Cardiac fibroblast (primary cell): ENCODE data around the gene SBNO2.
"Not testable (repeated sequence)": the region's sequence is repeated elsewhere in the genome, so short reads cannot be mapped to it uniquely, and the experiment has no call there.

Experiments
- DNase-seq, 2 donors: peaks; one replicate each; pipeline versions ENCODE4 v3.0.0 to v3.0.0-alpha.2; 2010; ENCODE audit warnings: low read depth in 2 of 2
- H3K4me3 ChIP-seq, 2 donors: replicated peaks in 1 of 2; 1 replicate in 1 of 2; 2 replicates in 1 of 2; pipeline ENCODE4 v1.5.1; 2011; ENCODE audit warnings: low read depth in 2 of 2, low read length in 2 of 2, mild to moderate bottlenecking in 2 of 2, moderate library complexity in 1 of 2
- CTCF ChIP-seq: IDR thresholded peaks from one replicate; pipeline ENCODE4 v1.5.1; 2011; ENCODE audit warnings: low read depth, mild to moderate bottlenecking, low read length, inconsistent platforms

SBNO2 gene

GRCh38 chr19:1214299-1214861 is 40.3 kb upstream of the SBNO2 start:
- DNase-seq = no peak
- TF ChIP-seq CTCF = no peak
- no peak overlapping the region for H3K4me3 ChIP-seq

GRCh38 chr19:1213391-1214286 is 39.6 kb upstream of the SBNO2 start:
- no peak overlapping the region for H3K4me3 ChIP-seq
- no peak for TF ChIP-seq CTCF
- DNase-seq = peak; percentile 52 to 81

- DNase-seq = peak in 1 of 2 donors; percentile 36
- no peak overlapping the region for H3K4me3 ChIP-seq
- no peak for TF ChIP-seq CTCF
These were observed 37.6 kb upstream of the SBNO2 start for GRCh38 chr19:1211494-1212234.

- no peak for DNase-seq
- no peak for TF ChIP-seq CTCF
- no peak overlapping the region for H3K4me3 ChIP-seq
These were observed 36.1 kb upstream of the SBNO2 start for GRCh38 chr19:1210227-1210538.

GRCh38 chr19:1208830-1209229 is 34.8 kb upstream of the SBNO2 start:
- not testable (repeated sequence) for H3K4me3 ChIP-seq, DNase-seq

- no peak for TF ChIP-seq CTCF
- peak overlapping the region; percentile 71 to 76 for H3K4me3 ChIP-seq
- DNase-seq = no peak
These were observed 32.9 kb upstream of the SBNO2 start for GRCh38 chr19:1206864-1207450.
